HepG2 (cell line): ENCODE data around the gene MCM10.

Experiments used
- KLF16 ChIP-seq, 2 experiments: sonication (generic) in 1 of 2; formaldehyde crosslinking in 1 of 2; IDR thresholded peaks; 2 replicates each; pipeline versions ENCODE4 v1.6.1 to v1.8.0; 2016 to 2023; ENCODE audit warnings: missing genetic modification reagents in 2 of 2, missing compliant biosample characterization in 1 of 2
- POLR2A ChIP-seq, 2 experiments: IDR thresholded peaks; 2 replicates each; pipeline ENCODE4 v1.6.1; 2011; ENCODE audit warnings: low read depth in 2 of 2, low read length in 2 of 2, mild to moderate bottlenecking in 1 of 2, moderate library complexity in 1 of 2; ENCODE audit not compliant: insufficient read depth in 1 of 2
- POLR2AphosphoS5 ChIP-seq: IDR thresholded peaks from 2 replicates; pipeline ENCODE4 v1.6.1; 2012; ENCODE audit warnings: low read depth, low read length
- RFX5 ChIP-seq: IDR thresholded peaks from 2 replicates; pipeline ENCODE4 v1.6.1; 2011; ENCODE audit warnings: low read depth, low read length, improper control_type of control experiment
- SRSF1 ChIP-seq: fragments of 200-400 bp; formaldehyde crosslinking; optimal IDR thresholded peaks from 2 replicates; pipeline ENCODE3; 2017; ENCODE audit warnings: mild to moderate bottlenecking, low read depth, low read length, moderate library complexity
- ZNF564 ChIP-seq: sonication (generic); formaldehyde crosslinking; IDR thresholded peaks from 2 replicates; pipeline ENCODE4 v1.8.1; 2023; ENCODE audit warnings: mild to moderate bottlenecking, missing genetic modification reagents

DNA sequence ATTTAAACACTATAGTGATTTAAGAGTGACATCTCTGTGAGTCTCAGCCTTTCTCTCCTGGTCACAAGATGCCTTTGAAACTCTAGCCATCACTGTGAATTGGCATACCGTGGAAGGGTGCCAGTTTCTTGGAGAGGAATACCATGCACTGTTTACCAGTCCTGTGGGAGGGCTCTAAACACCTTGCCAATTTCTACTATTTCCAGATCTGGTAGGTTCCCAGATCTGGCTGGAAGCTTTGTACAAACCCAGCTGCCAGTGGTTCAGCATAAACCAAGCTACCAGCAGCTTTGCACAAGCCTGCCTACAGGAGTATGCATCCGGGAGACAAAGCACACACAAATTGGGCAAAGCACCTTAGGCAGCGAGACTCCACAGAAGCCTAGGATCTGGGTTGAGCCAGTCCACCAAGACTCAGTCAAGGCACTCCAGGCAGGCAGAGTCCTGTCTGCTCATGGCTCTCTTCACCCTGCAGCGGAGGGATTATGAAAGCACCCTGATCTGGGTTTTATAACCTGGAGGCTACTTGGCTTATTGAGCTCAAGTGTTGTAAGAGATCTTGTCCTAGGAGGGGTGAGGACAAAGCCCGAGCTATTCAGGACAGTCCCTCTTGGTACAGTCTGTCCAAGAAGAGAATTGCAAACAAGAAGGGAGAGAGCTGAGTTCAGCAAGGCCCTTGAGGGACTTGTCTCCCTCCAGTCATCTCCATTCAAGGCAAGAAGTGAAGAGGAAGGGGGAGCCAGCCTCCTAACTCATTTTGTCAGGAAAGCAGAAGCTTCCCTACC is 23.6 kb downstream of the MCM10 start:
- no peak for TF ChIP-seq SRSF1
- no peak for TF ChIP-seq ZNF564 (CRISPR knock-in tag)
- TF ChIP-seq POLR2A (IDR thresholded peaks at IDR 0.05; ENCODE audit: insufficient read depth in 1 of 2, low read depth in 2 of 2, low read length in 2 of 2) = no peak
- no peak for TF ChIP-seq POLR2AphosphoS5
- TF ChIP-seq KLF16 (CRISPR knock-in tag; IDR thresholded peaks at IDR 0.05) = no peak
- no peak for TF ChIP-seq RFX5
